ENCODE data around the gene SMYD4. TPM values are rescaled to one million over a fixed set of nuclear protein-coding genes. Genes with fewer than 3 reads are reported as not detected.
"Not testable (repeated sequence)": the region's sequence is repeated elsewhere in the genome, so short reads cannot be mapped to it uniquely, and the experiment has no call there.

SMYD4 gene
- total RNA-seq, 1 experiment from 2014 or later, result 12.0 TPM

GRCh38 chr17:1745513-1746020, 84.1 kb downstream of the SMYD4 start:
- no peak for DNase-seq (ENCODE audit: low read depth, low spot score)
- in situ Hi-C loops (cut with HindIII; ENCODE audit: low pct_unique_long_range_greater_than_20kb, low sequenced_read_pairs), result no loop called here

- no peak for DNase-seq (ENCODE audit: low read depth, low spot score)
- in situ Hi-C loops (cut with HindIII; ENCODE audit: low pct_unique_long_range_greater_than_20kb, low sequenced_read_pairs), result no loop called here
Measured at GRCh38 chr17:1744551-1745512, 84.9 kb downstream of the SMYD4 start.

GRCh38 chr17:1743088-1743439, 86.6 kb downstream of the SMYD4 start:
- no peak for DNase-seq (ENCODE audit: low read depth, low spot score)
- in situ Hi-C loops (cut with HindIII; ENCODE audit: low pct_unique_long_range_greater_than_20kb, low sequenced_read_pairs), result no loop called here

- in situ Hi-C loops (cut with HindIII; ENCODE audit: low pct_unique_long_range_greater_than_20kb, low sequenced_read_pairs), result no loop called here
- no peak for DNase-seq (ENCODE audit: low read depth, low spot score)
Measured at GRCh38 chr17:1742371-1743087, 87.2 kb downstream of the SMYD4 start, which contains the start of gene SERPINF2. TSS of gene SERPINF2 (plus strand) at chr17:1742871. CDS start at chr17:1744996, 2,125 bp downstream.

- in situ Hi-C loops (cut with HindIII; ENCODE audit: low pct_unique_long_range_greater_than_20kb, low sequenced_read_pairs); DNase-seq (ENCODE audit: low read depth, low spot score): not testable (repeated sequence)
Measured at GRCh38 chr17:1741899-1742298, 87.8 kb downstream of the SMYD4 start.

GRCh38 chr17:1737531-1738291, 92.0 kb downstream of the SMYD4 start:
- in situ Hi-C loops (cut with HindIII; ENCODE audit: low pct_unique_long_range_greater_than_20kb, low sequenced_read_pairs), result no loop called here
- DNase-seq (ENCODE audit: low read depth, low spot score), result no peak

- in situ Hi-C loops (cut with HindIII; ENCODE audit: low pct_unique_long_range_greater_than_20kb, low sequenced_read_pairs), result no loop called here
- DNase-seq (ENCODE audit: low read depth, low spot score), result no peak
Measured at GRCh38 chr17:1736348-1737281, 93.1 kb downstream of the SMYD4 start.

- DNase-seq (ENCODE audit: low read depth, low spot score), result no peak
- in situ Hi-C loops (cut with HindIII; ENCODE audit: low pct_unique_long_range_greater_than_20kb, low sequenced_read_pairs), result no loop called here
Measured at GRCh38 chr17:1735834-1736347, 93.8 kb downstream of the SMYD4 start.

GRCh38 chr17:1735418-1735817, 94.3 kb downstream of the SMYD4 start:
- DNase-seq (ENCODE audit: low read depth, low spot score), result no peak
- in situ Hi-C loops (cut with HindIII; ENCODE audit: low pct_unique_long_range_greater_than_20kb, low sequenced_read_pairs), result no loop called here

GRCh38 chr17:1733759-1734158, 95.9 kb downstream of the SMYD4 start:
- no peak for DNase-seq (ENCODE audit: low read depth, low spot score)
- in situ Hi-C loops (cut with HindIII; ENCODE audit: low pct_unique_long_range_greater_than_20kb, low sequenced_read_pairs), result no loop called here

- DNase-seq (ENCODE audit: low read depth, low spot score), result no peak
- in situ Hi-C loops (cut with HindIII; ENCODE audit: low pct_unique_long_range_greater_than_20kb, low sequenced_read_pairs), result no loop called here
Measured at GRCh38 chr17:1732833-1733321, 96.8 kb downstream of the SMYD4 start.

GRCh38 chr17:1732241-1732832, 97.4 kb downstream of the SMYD4 start:
- in situ Hi-C loops (cut with HindIII; ENCODE audit: low pct_unique_long_range_greater_than_20kb, low sequenced_read_pairs), result no loop called here
- no peak for DNase-seq (ENCODE audit: low read depth, low spot score)

- DNase-seq (ENCODE audit: low read depth, low spot score), result no peak
- in situ Hi-C loops (cut with HindIII; ENCODE audit: low pct_unique_long_range_greater_than_20kb, low sequenced_read_pairs), result no loop called here
Measured at GRCh38 chr17:1731194-1731506, 98.6 kb downstream of the SMYD4 start.

GRCh38 chr17:1730326-1731193, 99.1 kb downstream of the SMYD4 start:
- DNase-seq (ENCODE audit: low read depth, low spot score), result no peak
- in situ Hi-C loops (cut with HindIII; ENCODE audit: low pct_unique_long_range_greater_than_20kb, low sequenced_read_pairs), result no loop called here

GRCh38 chr17:1729966-1730325, 99.8 kb downstream of the SMYD4 start:
- in situ Hi-C loops (cut with HindIII; ENCODE audit: low pct_unique_long_range_greater_than_20kb, low sequenced_read_pairs), result no loop called here
- no peak for DNase-seq (ENCODE audit: low read depth, low spot score)

All from SK-MEL-5 (cell line).